HL-60 (cell line): ENCODE data around the gene TDRD12.
"Not testable (repeated sequence)": the region's sequence is repeated elsewhere in the genome, so short reads cannot be mapped to it uniquely, and the experiment has no call there.

Source experiments
- DNase-seq, 2 experiments: peaks; one replicate each; pipeline ENCODE4 v3.0.0-alpha.2; 2010 to 2020; ENCODE audit warnings: low read depth in 1 of 2, low spot score in 1 of 2
- H3K27ac ChIP-seq: fragments of 250-450 bp; sonication (Bioruptor Pico); replicated peaks from 2 replicates; pipeline ENCODE4 v1.5.1; 2020; ENCODE audit warnings: mild to moderate bottlenecking, moderate library complexity
- H3K27me3 ChIP-seq: fragments of 250-450 bp; sonication (Bioruptor Pico); 2 replicates; pipeline ENCODE4 v1.5.1; 2021; ENCODE audit warnings: mild to moderate bottlenecking, moderate library complexity; ENCODE audit not compliant: insufficient read depth, poor library complexity, severe bottlenecking
- H3K4me3 ChIP-seq: replicated peaks from 2 replicates; pipeline ENCODE4 v1.5.1; 2011; ENCODE audit warnings: mild to moderate bottlenecking, control low read depth, low read length; ENCODE audit not compliant: insufficient read depth
- GABPA ChIP-seq: IDR thresholded peaks from 2 replicates; pipeline ENCODE4 v1.6.1; 2012; ENCODE audit warnings: low read depth
- POLR2AphosphoS5 ChIP-seq: IDR thresholded peaks from 2 replicates; pipeline ENCODE4 v1.6.1; 2012; ENCODE audit warnings: low read depth
- SPI1 ChIP-seq: IDR thresholded peaks from 2 replicates; pipeline ENCODE4 v1.6.1; 2012; ENCODE audit warnings: low read depth, mild to moderate bottlenecking, borderline replicate concordance
- TF ChIP-seq, protein P1 (sequence below): IDR thresholded peaks from one replicate; pipeline ENCODE4 v1.5.1; 2011; ENCODE audit warnings: low read length, control low read depth, inconsistent platforms; ENCODE audit not compliant: insufficient read depth
- TF ChIP-seq, protein P2 (sequence below): IDR thresholded peaks from 2 replicates; pipeline ENCODE4 v1.6.1; 2012; ENCODE audit warnings: low read depth; ENCODE audit not compliant: insufficient replicate concordance

Gene TDRD12

DNA sequence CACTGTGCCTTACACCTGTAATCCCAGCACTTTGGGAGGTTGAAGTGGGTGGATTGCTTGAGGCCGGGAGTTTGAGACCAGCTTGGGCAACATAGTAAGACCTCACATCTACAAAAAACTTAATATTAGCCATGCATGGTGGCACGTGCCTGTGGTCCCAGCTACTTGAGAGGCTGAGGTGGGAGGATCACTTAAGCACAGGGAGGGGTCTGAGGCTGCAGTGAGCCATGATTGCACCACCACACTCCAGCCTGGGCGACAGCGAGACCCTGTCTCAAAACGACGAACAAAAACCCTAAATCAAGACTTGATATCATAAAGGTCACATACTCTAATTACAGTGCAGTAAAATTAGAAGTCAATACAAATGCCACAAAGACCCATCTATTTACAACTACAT is 132.6 kb downstream of the TDRD12 start:
- no peak for DNase-seq
- Histone ChIP-seq H3K4me3 (no peak overlapping the region), H3K27me3 (no peaks in the 10 kb centered on the region), H3K27ac (no peak overlapping the region)
- TF ChIP-seq POLR2AphosphoS5: no peak
- TF ChIP-seq, protein P1, sequence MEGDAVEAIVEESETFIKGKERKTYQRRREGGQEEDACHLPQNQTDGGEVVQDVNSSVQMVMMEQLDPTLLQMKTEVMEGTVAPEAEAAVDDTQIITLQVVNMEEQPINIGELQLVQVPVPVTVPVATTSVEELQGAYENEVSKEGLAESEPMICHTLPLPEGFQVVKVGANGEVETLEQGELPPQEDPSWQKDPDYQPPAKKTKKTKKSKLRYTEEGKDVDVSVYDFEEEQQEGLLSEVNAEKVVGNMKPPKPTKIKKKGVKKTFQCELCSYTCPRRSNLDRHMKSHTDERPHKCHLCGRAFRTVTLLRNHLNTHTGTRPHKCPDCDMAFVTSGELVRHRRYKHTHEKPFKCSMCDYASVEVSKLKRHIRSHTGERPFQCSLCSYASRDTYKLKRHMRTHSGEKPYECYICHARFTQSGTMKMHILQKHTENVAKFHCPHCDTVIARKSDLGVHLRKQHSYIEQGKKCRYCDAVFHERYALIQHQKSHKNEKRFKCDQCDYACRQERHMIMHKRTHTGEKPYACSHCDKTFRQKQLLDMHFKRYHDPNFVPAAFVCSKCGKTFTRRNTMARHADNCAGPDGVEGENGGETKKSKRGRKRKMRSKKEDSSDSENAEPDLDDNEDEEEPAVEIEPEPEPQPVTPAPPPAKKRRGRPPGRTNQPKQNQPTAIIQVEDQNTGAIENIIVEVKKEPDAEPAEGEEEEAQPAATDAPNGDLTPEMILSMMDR: no peak

DNA sequence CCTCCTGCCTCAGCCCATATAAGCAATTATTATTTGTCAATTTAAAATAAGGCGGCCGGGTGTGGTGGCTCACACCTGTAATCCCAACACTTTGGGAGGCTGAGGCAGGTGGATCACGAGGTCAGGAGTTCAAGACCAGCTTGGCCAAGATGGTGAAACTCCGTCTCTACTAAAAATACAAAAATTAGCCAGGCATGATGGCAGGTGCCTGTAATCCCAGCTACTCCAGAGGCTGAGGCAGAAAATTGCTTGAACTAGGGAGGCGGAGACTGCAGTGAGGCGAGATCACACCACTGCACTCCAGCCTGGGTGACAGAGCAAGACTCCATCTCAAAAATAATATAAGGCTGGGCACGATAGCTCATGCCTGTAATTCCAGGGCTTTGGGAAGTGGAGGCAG is 137.3 kb downstream of the TDRD12 start:
- DNase-seq, H3K27me3 ChIP-seq, H3K27ac ChIP-seq, H3K4me3 ChIP-seq: not testable (repeated sequence)

DNA sequence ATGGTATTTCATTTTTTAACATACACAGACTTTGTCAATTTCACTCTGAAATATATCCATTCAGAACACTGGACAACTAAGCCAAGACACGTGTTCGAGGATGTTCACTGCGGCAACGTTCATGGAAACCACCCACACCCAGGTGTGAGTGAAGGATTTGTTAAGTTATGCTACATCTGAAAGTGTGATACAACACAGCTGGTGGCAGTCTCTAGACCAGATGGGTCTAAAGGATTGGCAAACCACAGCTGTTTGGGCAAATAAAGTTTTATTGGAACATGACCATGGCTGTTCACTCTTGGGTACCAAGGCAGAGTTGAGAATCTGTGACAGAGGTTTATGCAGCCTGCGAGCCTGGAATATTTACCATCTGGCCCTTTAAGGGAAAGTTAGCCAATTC is 138.0 kb downstream of the TDRD12 start:
- TF ChIP-seq, protein P2, sequence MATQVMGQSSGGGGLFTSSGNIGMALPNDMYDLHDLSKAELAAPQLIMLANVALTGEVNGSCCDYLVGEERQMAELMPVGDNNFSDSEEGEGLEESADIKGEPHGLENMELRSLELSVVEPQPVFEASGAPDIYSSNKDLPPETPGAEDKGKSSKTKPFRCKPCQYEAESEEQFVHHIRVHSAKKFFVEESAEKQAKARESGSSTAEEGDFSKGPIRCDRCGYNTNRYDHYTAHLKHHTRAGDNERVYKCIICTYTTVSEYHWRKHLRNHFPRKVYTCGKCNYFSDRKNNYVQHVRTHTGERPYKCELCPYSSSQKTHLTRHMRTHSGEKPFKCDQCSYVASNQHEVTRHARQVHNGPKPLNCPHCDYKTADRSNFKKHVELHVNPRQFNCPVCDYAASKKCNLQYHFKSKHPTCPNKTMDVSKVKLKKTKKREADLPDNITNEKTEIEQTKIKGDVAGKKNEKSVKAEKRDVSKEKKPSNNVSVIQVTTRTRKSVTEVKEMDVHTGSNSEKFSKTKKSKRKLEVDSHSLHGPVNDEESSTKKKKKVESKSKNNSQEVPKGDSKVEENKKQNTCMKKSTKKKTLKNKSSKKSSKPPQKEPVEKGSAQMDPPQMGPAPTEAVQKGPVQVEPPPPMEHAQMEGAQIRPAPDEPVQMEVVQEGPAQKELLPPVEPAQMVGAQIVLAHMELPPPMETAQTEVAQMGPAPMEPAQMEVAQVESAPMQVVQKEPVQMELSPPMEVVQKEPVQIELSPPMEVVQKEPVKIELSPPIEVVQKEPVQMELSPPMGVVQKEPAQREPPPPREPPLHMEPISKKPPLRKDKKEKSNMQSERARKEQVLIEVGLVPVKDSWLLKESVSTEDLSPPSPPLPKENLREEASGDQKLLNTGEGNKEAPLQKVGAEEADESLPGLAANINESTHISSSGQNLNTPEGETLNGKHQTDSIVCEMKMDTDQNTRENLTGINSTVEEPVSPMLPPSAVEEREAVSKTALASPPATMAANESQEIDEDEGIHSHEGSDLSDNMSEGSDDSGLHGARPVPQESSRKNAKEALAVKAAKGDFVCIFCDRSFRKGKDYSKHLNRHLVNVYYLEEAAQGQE: no peak
- no peak for TF ChIP-seq SPI1
- TF ChIP-seq GABPA: no peak
- TF ChIP-seq, protein P1: no peak
- no peak for TF ChIP-seq POLR2AphosphoS5
- Histone ChIP-seq H3K4me3 (no peak overlapping the region), H3K27me3 (no peaks in the 10 kb centered on the region), H3K27ac (no peak overlapping the region)
- no peak for DNase-seq

DNA sequence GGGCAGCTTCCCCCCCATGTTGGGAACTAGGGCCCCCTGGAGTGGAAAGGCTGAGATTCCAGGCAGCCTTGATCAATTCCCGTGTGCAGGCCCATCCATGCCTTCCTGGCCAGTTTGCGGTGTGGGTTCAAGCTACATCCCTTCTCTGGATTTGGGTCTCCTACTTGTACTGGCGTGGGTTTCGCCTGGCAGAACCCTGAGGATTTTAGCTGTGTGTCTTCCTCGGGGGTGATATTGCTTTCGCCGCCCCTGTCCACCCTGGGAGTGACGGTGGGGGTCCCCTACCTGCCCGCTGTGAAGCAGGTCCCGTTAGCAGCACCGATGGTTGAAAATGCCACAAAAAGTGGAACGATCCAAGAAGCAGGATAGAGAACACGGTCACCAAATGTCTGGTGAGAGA is 138.6 kb downstream of the TDRD12 start:
- Histone ChIP-seq H3K27ac (no peak overlapping the region), H3K4me3 (no peak overlapping the region), H3K27me3 (no peaks in the 10 kb centered on the region)
- DNase-seq: no peak
- no peak for TF ChIP-seq POLR2AphosphoS5
- TF ChIP-seq, protein P1: no peak
- TF ChIP-seq, protein P2: no peak
- no peak for TF ChIP-seq GABPA
- TF ChIP-seq SPI1: no peak

DNA sequence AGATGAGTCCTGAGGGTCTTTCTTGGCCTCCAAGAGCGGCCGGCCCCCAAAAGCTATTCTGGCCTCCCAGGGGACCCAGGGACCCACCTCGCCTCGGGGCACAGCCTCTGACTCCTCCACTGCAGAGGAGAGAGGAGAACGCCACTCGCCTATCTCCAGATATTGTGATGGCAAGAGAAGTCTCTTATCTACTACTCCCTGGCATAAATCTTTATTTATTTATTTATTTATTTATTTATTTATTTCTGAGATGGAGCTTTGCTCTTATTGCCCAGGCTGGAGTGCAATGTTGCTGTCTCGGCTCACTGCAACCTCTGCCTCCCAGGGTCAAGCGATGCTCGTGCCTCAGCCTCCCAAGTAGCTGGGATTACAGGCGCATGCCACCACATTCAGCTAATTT is 139.0 kb downstream of the TDRD12 start:
- H3K27ac ChIP-seq: no peak overlapping the region
- H3K27me3 ChIP-seq: no peaks in the 10 kb centered on the region
- no peak for TF ChIP-seq GABPA
- TF ChIP-seq, protein P1: no peak
- no peak overlapping the region for H3K4me3 ChIP-seq
- no peak for DNase-seq
